HG02678 (cell line): Measurements from ENCODE around the gene ALG1L2.
"Not testable (repeated sequence)": the region's sequence is repeated elsewhere in the genome, so short reads cannot be mapped to it uniquely, and the experiment has no call there.

Experiments used
- ATAC-seq: cut with Tn5 transposase; IDR thresholded peaks from one replicate; pipeline ENCODE4 v1.9.1; 2021; ENCODE audit warnings: mild to moderate bottlenecking, moderate library complexity; ENCODE audit not compliant: unreplicated experiment

Gene ALG1L2

GRCh38 chr3:130093741-130094391 is 12.2 kb downstream of the ALG1L2 start:
- peak; percentile 33 for ATAC-seq

- ATAC-seq: not testable (repeated sequence)
Measured at GRCh38 chr3:130094491-130094941, 12.9 kb downstream of the ALG1L2 start.

- not testable (repeated sequence) for ATAC-seq
Measured at GRCh38 chr3:130095858-130096257, 14.2 kb downstream of the ALG1L2 start.

- ATAC-seq: not testable (repeated sequence)
Measured at GRCh38 chr3:130097096-130097495, 15.5 kb downstream of the ALG1L2 start.

GRCh38 chr3:130097690-130098638 is 16.3 kb downstream of the ALG1L2 start:
- ATAC-seq: not testable (repeated sequence)

GRCh38 chr3:130098639-130099385 is 17.2 kb downstream of the ALG1L2 start:
- not testable (repeated sequence) for ATAC-seq

- not testable (repeated sequence) for ATAC-seq
Measured at GRCh38 chr3:130102545-130102944, 20.9 kb downstream of the ALG1L2 start.

- ATAC-seq: not testable (repeated sequence)
Measured at GRCh38 chr3:130104191-130104590, 22.6 kb downstream of the ALG1L2 start.

GRCh38 chr3:130107333-130107995 is 25.8 kb downstream of the ALG1L2 start:
- not testable (repeated sequence) for ATAC-seq

GRCh38 chr3:130108836-130109585 is 27.4 kb downstream of the ALG1L2 start:
- not testable (repeated sequence) for ATAC-seq

- not testable (repeated sequence) for ATAC-seq
Measured at GRCh38 chr3:130110386-130111169, 28.9 kb downstream of the ALG1L2 start.

GRCh38 chr3:130111185-130111864 is 29.7 kb downstream of the ALG1L2 start:
- ATAC-seq: peak; percentile 100

GRCh38 chr3:130111865-130112747 is 30.5 kb downstream of the ALG1L2 start:
- peak; percentile 41 for ATAC-seq

GRCh38 chr3:130112748-130113073 is 31.1 kb downstream of the ALG1L2 start:
- not testable (repeated sequence) for ATAC-seq

GRCh38 chr3:130115400-130115799 is 33.8 kb downstream of the ALG1L2 start:
- ATAC-seq: not testable (repeated sequence)

GRCh38 chr3:130117933-130118332 is 36.3 kb downstream of the ALG1L2 start:
- ATAC-seq: no peak

GRCh38 chr3:130119824-130120223 is 38.2 kb downstream of the ALG1L2 start:
- not testable (repeated sequence) for ATAC-seq
